A673 (cell line): ENCODE measurements around the gene PTH1R. TPM values are rescaled to one million over a fixed set of nuclear protein-coding genes. Genes with fewer than 3 reads are reported as not detected.

Experiments used
- BruUV-seq: library from RNA; stranded (reverse); fragments of 400-500 nt; replicated peaks from 2 replicates; lab custom pipeline; 2021; lab: Mats Ljungman, UMichigan
- CTCF ChIA-PET: fragments of 300-600 bp; sonication (Branson Sonifier 250); formaldehyde crosslinking; loops from one replicate; lab custom pipeline; 2022; ENCODE audit warnings: antibody characterized with exemption; lab: Charles Lee
- POLR2A ChIA-PET: fragments of 300-600 bp; sonication (Branson Sonifier 250); formaldehyde crosslinking; loops from one replicate; lab custom pipeline; 2022; ENCODE audit warnings: antibody characterized with exemption; ENCODE audit not compliant: low non-redundant PET; lab: Charles Lee
- DNase-seq: peaks from one replicate; pipeline ENCODE4 v3.0.0-alpha.2; 2015; ENCODE audit warnings: low spot score
- H3K27ac ChIP-seq: fragments of 200-600 bp; sonication (generic); 2 replicates; pipeline ENCODE4 v1.5.1; 2016; ENCODE audit warnings: mixed run types, low read depth, mild to moderate bottlenecking, mixed read lengths, antibody characterized with exemption, low read length; ENCODE audit not compliant: poor library complexity, severe bottlenecking
- H3K27me3 ChIP-seq: fragments of 200-600 bp; sonication (generic); replicated peaks from 2 replicates; pipeline ENCODE4 v1.6.1; 2017; ENCODE audit warnings: mixed run types, low read depth, mild to moderate bottlenecking, mixed read lengths, antibody characterized with exemption, low read length; ENCODE audit not compliant: insufficient read depth, poor library complexity
- H3K36me3 ChIP-seq: fragments of 200-600 bp; sonication (generic); 2 replicates; pipeline ENCODE4 v1.6.1; 2016; ENCODE audit warnings: mixed run types, mild to moderate bottlenecking, mixed read lengths, antibody characterized with exemption, low read length; ENCODE audit not compliant: insufficient read depth, poor library complexity, severe bottlenecking
- H3K4me1 ChIP-seq: fragments of 200-600 bp; sonication (generic); 2 replicates; pipeline ENCODE4 v1.6.1; 2017; ENCODE audit warnings: mixed run types, mild to moderate bottlenecking, mixed read lengths, antibody characterized with exemption, low read length; ENCODE audit not compliant: insufficient read depth, poor library complexity, severe bottlenecking
- H3K4me3 ChIP-seq: fragments of 200-600 bp; sonication (generic); 2 replicates; pipeline ENCODE4 v1.5.1; 2016; ENCODE audit warnings: low read depth, mixed run types, mild to moderate bottlenecking, mixed read lengths, low read length; ENCODE audit not compliant: poor library complexity, severe bottlenecking
- H3K9me3 ChIP-seq: fragments of 200-600 bp; sonication (generic); 2 replicates; pipeline ENCODE4 v1.6.1; 2016; ENCODE audit warnings: mixed run types, low read depth, mild to moderate bottlenecking, mixed read lengths, antibody characterized with exemption, low read length; ENCODE audit not compliant: poor library complexity, severe bottlenecking
- CTCF ChIP-seq: fragments of 300-800, 200-600 bp; sonication (generic); conservative IDR thresholded peaks from 2 replicates; pipeline ENCODE4 v1.5.1; 2017; ENCODE audit warnings: low read depth, mild to moderate bottlenecking, antibody characterized with exemption, low read length, moderate library complexity, mixed read lengths
- EZH2 ChIP-seq: fragments of 200-600 bp; sonication (generic); IDR thresholded peaks from 2 replicates; pipeline ENCODE4 v1.6.1; 2017; ENCODE audit warnings: borderline replicate concordance, low read depth, mild to moderate bottlenecking, mixed read lengths, antibody characterized with exemption, low read length; ENCODE audit not compliant: poor library complexity, severe bottlenecking
- intact Hi-C: fragments of 100-400 bp; cut with micrococcal nuclease; formaldehyde crosslinking; loops from one replicate; pipeline ENCODE4 v1.10.0; 2022; ENCODE audit not compliant: unreplicated experiment
- total RNA-seq: library from RNA; stranded (reverse); gene quantifications from 2 replicates; pipeline ENCODE4 v1.2.3, GENCODE V29; 2021

The PTH1R gene
- total RNA-seq, 1 experiment from 2014 or later, result 1.2 TPM

- H3K4me1 ChIP-seq, result no peaks in the 10 kb centered on the region
- POLR2A ChIA-PET, result no interaction called here
- CTCF ChIA-PET, result no interaction called here
- no peak overlapping the region for H3K4me3 ChIP-seq
- intact Hi-C loops, result no loop called here
- no peaks in the 10 kb centered on the region for H3K27me3 ChIP-seq
- H3K27ac ChIP-seq, result no peak overlapping the region
- DNase-seq, result no peak
- no peaks in the 10 kb centered on the region for H3K9me3 ChIP-seq
- no peaks in the 10 kb centered on the region for H3K36me3 ChIP-seq
- no peak for TF ChIP-seq CTCF
- no peak for TF ChIP-seq EZH2
- no TSS peak for BruUV-seq
These were observed 42.5 kb upstream of the PTH1R start for GRCh38 chr3:46835054-46835453.

GRCh38 chr3:46835491-46835890 lies 42.0 kb upstream of the PTH1R start:
- no TSS peak for BruUV-seq
- Histone ChIP-seq H3K4me3 (no peak overlapping the region), H3K9me3 (no peaks in the 10 kb centered on the region), H3K4me1 (no peaks in the 10 kb centered on the region), H3K27me3 (no peaks in the 10 kb centered on the region), H3K27ac (no peak overlapping the region), H3K36me3 (no peaks in the 10 kb centered on the region)
- DNase-seq, result no peak
- ChIA-PET POLR2A (no interaction called here), CTCF (no interaction called here)
- intact Hi-C loops, result no loop called here
- TF ChIP-seq EZH2, result no peak

- ChIA-PET POLR2A (no interaction called here), CTCF (no interaction called here)
- TF ChIP-seq EZH2 (no peak), CTCF (no peak)
- intact Hi-C loops, result no loop called here
- H3K27ac ChIP-seq, result no peak overlapping the region
- BruUV-seq, result no TSS peak
- no peaks in the 10 kb centered on the region for H3K27me3 ChIP-seq
- no peak overlapping the region for H3K4me3 ChIP-seq
- H3K9me3 ChIP-seq, result no peaks in the 10 kb centered on the region
- H3K4me1 ChIP-seq, result no peaks in the 10 kb centered on the region
- no peak for DNase-seq
- no peaks in the 10 kb centered on the region for H3K36me3 ChIP-seq
These were observed 39.2 kb upstream of the PTH1R start for GRCh38 chr3:46838301-46838700.

- H3K4me1 ChIP-seq, result no peaks in the 10 kb centered on the region
- TF ChIP-seq EZH2 (no peak), CTCF (no peak)
- BruUV-seq, result no TSS peak
- intact Hi-C loops, result no loop called here
- no peak for DNase-seq
- POLR2A ChIA-PET, result no interaction called here
- no peaks in the 10 kb centered on the region for H3K9me3 ChIP-seq
- no peak overlapping the region for H3K27ac ChIP-seq
- no peak overlapping the region for H3K4me3 ChIP-seq
- H3K27me3 ChIP-seq, result no peaks in the 10 kb centered on the region
- CTCF ChIA-PET, result no interaction called here
- H3K36me3 ChIP-seq, result no peaks in the 10 kb centered on the region
These were observed 37.0 kb upstream of the PTH1R start for GRCh38 chr3:46840491-46840890.
